Activated CD8-positive, alpha-beta T cell treated with anti-CD3 and anti-CD28 coated beads, Interleukin-2, amount 10 ng/mL, durations not matched to agents 7 days and 5 days (primary cell): ENCODE results near the gene MEGF6. TPM values are rescaled to one million over a fixed set of nuclear protein-coding genes. Genes with fewer than 3 reads are reported as not detected.

Source experiments
- ATAC-seq: fragments of 150-1000 bp; cut with Tn5 transposase; one replicate; pipeline ENCODE4 v1.10.0; 2021; ENCODE audit warnings: moderate library complexity
- CTCF ChIA-PET: fragments of 350-600 bp; sonication (Branson Sonifier 250); formaldehyde crosslinking; loops from one replicate; lab custom pipeline; 2021; ENCODE audit warnings: antibody characterized with exemption; lab: Charles Lee
- POLR2A ChIA-PET: fragments of 350-600 bp; sonication (Branson Sonifier 250); formaldehyde crosslinking; loops from one replicate; lab custom pipeline; 2021; ENCODE audit warnings: antibody characterized with exemption; lab: Charles Lee
- DNase-seq: peaks from one replicate; pipeline ENCODE4 v3.0.0-alpha.2; 2020
- H3K27ac Mint-ChIP-seq: one replicate; pipeline ENCODE4 v1.8.0; 2021; ENCODE audit warnings: mild to moderate bottlenecking, mixed read lengths
- H3K27me3 Mint-ChIP-seq: one replicate; pipeline ENCODE4 v1.8.0; 2021; ENCODE audit warnings: low read depth, mixed read lengths
- H3K36me3 Mint-ChIP-seq: one replicate; pipeline ENCODE4 v1.8.0; 2021; ENCODE audit warnings: low read depth, mixed read lengths
- H3K4me1 Mint-ChIP-seq: one replicate; pipeline ENCODE4 v1.8.0; 2021; ENCODE audit warnings: low read depth, mixed read lengths
- H3K4me3 Mint-ChIP-seq: one replicate; pipeline ENCODE4 v1.8.0; 2021; ENCODE audit warnings: mild to moderate bottlenecking, mixed read lengths
- H3K9me3 Mint-ChIP-seq: one replicate; pipeline ENCODE4 v1.8.0; 2022; ENCODE audit warnings: mixed read lengths; ENCODE audit not compliant: insufficient read depth
- total RNA-seq, 2 experiments: library from RNA; stranded (reverse); gene quantifications; one replicate each; pipeline ENCODE4 v1.2.3, GENCODE V29; 2021

The MEGF6 gene
- total RNA-seq, 2 experiments from 2014 or later = 7.1 to 8.3 TPM

- ChIA-PET POLR2A (no interaction called here), CTCF (no interaction called here)
Observed at GRCh38 chr1:3457910-3458883, 153.1 kb downstream of the MEGF6 start.

GRCh38 chr1:3456964-3457909, 154.1 kb downstream of the MEGF6 start:
- POLR2A ChIA-PET = no interaction called here
- CTCF ChIA-PET = no interaction called here
- Mint-ChIP-seq H3K36me3 (no peaks in the 10 kb centered on the region), H3K27ac (no peak overlapping the region), H3K4me3 (no peak overlapping the region), H3K27me3 (peaks cover 2% of the 10 kb centered on the region), H3K4me1 (peaks cover 2% of the 10 kb centered on the region), H3K9me3 (no peaks in the 10 kb centered on the region)
- no peak for ATAC-seq
- DNase-seq = no peak

More at GRCh38 chr1:3457910-3458883, 153.1 kb downstream of the MEGF6 start:
- Mint-ChIP-seq H3K4me1 (peaks cover 1% of the 10 kb centered on the region), H3K9me3 (no peaks in the 10 kb centered on the region), H3K36me3 (no peaks in the 10 kb centered on the region), H3K27me3 (peaks cover 1% of the 10 kb centered on the region), H3K27ac (no peak overlapping the region), H3K4me3 (no peak overlapping the region)
- no peak for ATAC-seq
- DNase-seq = no peak

GRCh38 chr1:3456449-3456963, 154.8 kb downstream of the MEGF6 start:
- no peaks in the 10 kb centered on the region for H3K36me3 Mint-ChIP-seq

GRCh38 chr1:3455670-3456448, 155.4 kb downstream of the MEGF6 start:
- no peak for DNase-seq
- ChIA-PET POLR2A (no interaction called here), CTCF (no interaction called here)
- peaks cover 2% of the 10 kb centered on the region for H3K27me3 Mint-ChIP-seq
- H3K27ac Mint-ChIP-seq = no peak overlapping the region
- no peaks in the 10 kb centered on the region for H3K36me3 Mint-ChIP-seq
- H3K4me3 Mint-ChIP-seq = no peak overlapping the region
- H3K9me3 Mint-ChIP-seq = no peaks in the 10 kb centered on the region
- H3K4me1 Mint-ChIP-seq = peaks cover 2% of the 10 kb centered on the region
- no peak for ATAC-seq

More at GRCh38 chr1:3456449-3456963, 154.8 kb downstream of the MEGF6 start:
- Mint-ChIP-seq H3K4me3 (no peak overlapping the region), H3K9me3 (no peaks in the 10 kb centered on the region), H3K27ac (no peak overlapping the region), H3K4me1 (peaks cover 2% of the 10 kb centered on the region), H3K27me3 (peaks cover 2% of the 10 kb centered on the region)
- POLR2A ChIA-PET = no interaction called here
- CTCF ChIA-PET = no interaction called here
- DNase-seq (no peak), ATAC-seq (no peak)

GRCh38 chr1:3454811-3455618, 156.3 kb downstream of the MEGF6 start:
- ATAC-seq = no peak
- Mint-ChIP-seq H3K27ac (no peak overlapping the region), H3K4me3 (no peak overlapping the region), H3K4me1 (peaks cover 2% of the 10 kb centered on the region), H3K9me3 (no peaks in the 10 kb centered on the region), H3K36me3 (no peaks in the 10 kb centered on the region), H3K27me3 (peaks cover 2% of the 10 kb centered on the region)
- ChIA-PET CTCF (no interaction called here), POLR2A (no interaction called here)
- no peak for DNase-seq

GRCh38 chr1:3453891-3454810, 157.2 kb downstream of the MEGF6 start, which contains the start of gene ARHGEF16:
Gene ARHGEF16 (plus strand): TSS chr1:3454665. CDS start chr1:3463085, 8,420 bp downstream.
- ATAC-seq (peak; percentile 41), DNase-seq (no peak)
- H3K36me3 Mint-ChIP-seq = no peaks in the 10 kb centered on the region
- POLR2A ChIA-PET = interaction anchor here (0.7 kb wide), 1 partner anchor 170 kb away, joined by 3 read pairs; no protein-coding TSS in a partner anchor
- peaks cover 2% of the 10 kb centered on the region for H3K27me3 Mint-ChIP-seq
- H3K27ac Mint-ChIP-seq = no peak within 1 kb of the TSS
- CTCF ChIA-PET = interaction anchor here (1.3 to 1.9 kb wide), 3 partner anchors 27 to 170 kb away, joined by 6 to 9 read pairs (median 9); partner anchors contain the start of gene TPRG1L
- no peak within 1 kb of the TSS for H3K4me3 Mint-ChIP-seq
- H3K4me1 Mint-ChIP-seq = peaks cover 2% of the 10 kb centered on the region
- no peaks in the 10 kb centered on the region for H3K9me3 Mint-ChIP-seq

GRCh38 chr1:3453203-3453761, 158.0 kb downstream of the MEGF6 start:
- Mint-ChIP-seq H3K36me3 (no peaks in the 10 kb centered on the region), H3K4me1 (peaks cover 2% of the 10 kb centered on the region), H3K9me3 (no peaks in the 10 kb centered on the region), H3K27me3 (peaks cover 5% of the 10 kb centered on the region), H3K4me3 (no peak overlapping the region), H3K27ac (no peak overlapping the region)
- CTCF ChIA-PET = interaction anchor here (0.5 to 1.9 kb wide), 16 partner anchors 10 to 271 kb away, joined by 3 to 18 read pairs (median 4); partner anchors contain the start of gene TPRG1L
- DNase-seq (peak; percentile 75), ATAC-seq (peak; percentile 83)
- POLR2A ChIA-PET = interaction anchor here (0.5 to 0.7 kb wide), 2 partner anchors 166 to 171 kb away, joined by 3 read pairs; no protein-coding TSS in a partner anchor

- ChIA-PET POLR2A (no interaction called here), CTCF (interaction anchor here (0.5 to 1.9 kb wide), 16 partner anchors 10 to 272 kb away, joined by 3 to 18 read pairs (median 4); partner anchors contain the start of gene TPRG1L)
- no peaks in the 10 kb centered on the region for H3K9me3 Mint-ChIP-seq
- H3K4me3 Mint-ChIP-seq = no peak overlapping the region
- no peaks in the 10 kb centered on the region for H3K36me3 Mint-ChIP-seq
- DNase-seq = no peak
- no peak overlapping the region for H3K27ac Mint-ChIP-seq
- peaks cover 5% of the 10 kb centered on the region for H3K27me3 Mint-ChIP-seq
- H3K4me1 Mint-ChIP-seq = peaks cover 2% of the 10 kb centered on the region
- no peak for ATAC-seq
Observed at GRCh38 chr1:3452866-3453175, 158.5 kb downstream of the MEGF6 start.

- ATAC-seq (no peak), DNase-seq (no peak)
- Mint-ChIP-seq H3K36me3 (no peaks in the 10 kb centered on the region), H3K9me3 (no peaks in the 10 kb centered on the region), H3K27me3 (peaks cover 5% of the 10 kb centered on the region), H3K27ac (no peak overlapping the region), H3K4me3 (no peak overlapping the region), H3K4me1 (peaks cover 2% of the 10 kb centered on the region)
- ChIA-PET CTCF (interaction anchor here (0.5 to 1.9 kb wide), 16 partner anchors 9 to 272 kb away, joined by 3 to 18 read pairs (median 4); partner anchors contain the start of gene TPRG1L), POLR2A (no interaction called here)
Observed at GRCh38 chr1:3451994-3452865, 159.1 kb downstream of the MEGF6 start.
